Skeletal muscle cell (primary cell): ENCODE measurements around the gene ZNF595.
"Not testable (repeated sequence)": the region's sequence is repeated elsewhere in the genome, so short reads cannot be mapped to it uniquely, and the experiment has no call there.

Experiments
- DNase-seq: peaks from one replicate; pipeline ENCODE4 v3.0.0-alpha.2; 2010; ENCODE audit warnings: low read depth
- H3K4me3 ChIP-seq: 2 replicates; pipeline ENCODE4 v1.5.1; 2011; ENCODE audit warnings: low read depth, mild to moderate bottlenecking, control low read depth, low read length, moderate library complexity

ZNF595 gene

GRCh38 chr4:52804-53479 lies at the start of gene ZNF595:
TSS of gene ZNF595 (plus strand) at chr4:53321. CDS start at chr4:53489, 168 bp downstream.
- peak within 1 kb of the TSS; percentile 29 for H3K4me3 ChIP-seq
- DNase-seq, result not testable (repeated sequence)

- not testable (repeated sequence) for H3K4me3 ChIP-seq, DNase-seq
Observed at GRCh38 chr4:9937-10870, 42.9 kb upstream of the ZNF595 start.

DNA sequence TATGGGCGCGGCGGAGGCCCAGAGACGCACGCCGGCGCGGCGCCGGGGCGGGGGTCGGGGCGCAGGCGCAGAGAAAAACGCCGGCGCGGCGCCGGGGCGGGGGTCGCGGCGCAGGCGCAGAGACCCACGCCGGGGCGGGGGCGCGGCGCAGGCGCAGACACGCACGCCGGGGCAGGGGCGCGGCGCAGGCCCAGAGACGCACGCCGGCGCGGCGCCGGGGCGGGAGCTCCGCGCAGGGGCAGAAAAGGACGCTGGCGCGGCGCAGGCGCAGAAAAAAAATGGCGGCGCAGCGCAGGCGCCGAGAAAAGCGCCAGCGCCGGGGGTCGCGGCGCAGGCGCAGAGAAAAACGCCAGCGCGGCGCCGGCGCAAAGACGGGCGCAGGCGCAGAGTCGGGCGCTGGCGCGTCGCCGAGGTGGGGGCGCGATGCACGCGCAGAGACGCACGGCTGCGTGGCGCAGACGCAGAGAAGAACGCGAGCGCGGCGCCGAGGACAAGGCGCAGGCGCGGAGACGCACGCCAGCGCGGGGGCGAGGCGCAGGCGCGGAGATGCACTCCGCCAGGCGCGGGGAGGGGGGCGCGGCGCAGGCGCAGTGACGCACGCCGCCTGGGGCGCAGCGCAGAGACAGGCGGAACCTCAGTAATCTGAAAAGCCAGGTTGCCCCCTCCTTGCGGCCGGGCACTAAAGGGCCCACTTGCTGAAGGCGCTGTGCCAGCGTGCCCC lies 41.9 kb upstream of the ZNF595 start:
- not testable (repeated sequence) for DNase-seq, H3K4me3 ChIP-seq

GRCh38 chr4:11816-12417 lies 41.2 kb upstream of the ZNF595 start:
- not testable (repeated sequence) for DNase-seq, H3K4me3 ChIP-seq

GRCh38 chr4:18128-18527 lies 35.0 kb upstream of the ZNF595 start:
- DNase-seq, H3K4me3 ChIP-seq: not testable (repeated sequence)

DNA sequence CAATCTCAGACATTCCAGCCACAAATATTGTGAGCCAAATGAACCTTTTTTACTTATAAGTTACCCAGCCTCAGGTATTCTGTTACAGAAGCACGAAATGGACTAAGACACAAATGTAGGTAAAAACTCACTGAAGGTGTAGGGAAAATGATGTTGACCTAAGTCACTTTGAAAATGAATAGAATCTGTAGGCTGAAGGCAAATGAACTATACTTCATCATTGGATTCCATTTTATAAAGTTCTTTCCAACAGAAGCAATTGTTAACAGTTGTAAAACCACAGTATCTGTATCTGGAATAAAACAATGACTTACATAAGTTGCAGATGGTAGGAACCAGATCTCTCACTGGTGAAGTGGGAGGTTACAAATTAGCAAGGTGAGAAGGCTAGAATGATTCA lies 34.5 kb upstream of the ZNF595 start:
- not testable (repeated sequence) for H3K4me3 ChIP-seq, DNase-seq

GRCh38 chr4:22882-23281 lies 30.2 kb upstream of the ZNF595 start:
- not testable (repeated sequence) for H3K4me3 ChIP-seq, DNase-seq

- H3K4me3 ChIP-seq, DNase-seq: not testable (repeated sequence)
Observed at GRCh38 chr4:24359-24758, 28.8 kb upstream of the ZNF595 start.

GRCh38 chr4:27501-27900 lies 25.6 kb upstream of the ZNF595 start:
- H3K4me3 ChIP-seq, DNase-seq: not testable (repeated sequence)

DNA sequence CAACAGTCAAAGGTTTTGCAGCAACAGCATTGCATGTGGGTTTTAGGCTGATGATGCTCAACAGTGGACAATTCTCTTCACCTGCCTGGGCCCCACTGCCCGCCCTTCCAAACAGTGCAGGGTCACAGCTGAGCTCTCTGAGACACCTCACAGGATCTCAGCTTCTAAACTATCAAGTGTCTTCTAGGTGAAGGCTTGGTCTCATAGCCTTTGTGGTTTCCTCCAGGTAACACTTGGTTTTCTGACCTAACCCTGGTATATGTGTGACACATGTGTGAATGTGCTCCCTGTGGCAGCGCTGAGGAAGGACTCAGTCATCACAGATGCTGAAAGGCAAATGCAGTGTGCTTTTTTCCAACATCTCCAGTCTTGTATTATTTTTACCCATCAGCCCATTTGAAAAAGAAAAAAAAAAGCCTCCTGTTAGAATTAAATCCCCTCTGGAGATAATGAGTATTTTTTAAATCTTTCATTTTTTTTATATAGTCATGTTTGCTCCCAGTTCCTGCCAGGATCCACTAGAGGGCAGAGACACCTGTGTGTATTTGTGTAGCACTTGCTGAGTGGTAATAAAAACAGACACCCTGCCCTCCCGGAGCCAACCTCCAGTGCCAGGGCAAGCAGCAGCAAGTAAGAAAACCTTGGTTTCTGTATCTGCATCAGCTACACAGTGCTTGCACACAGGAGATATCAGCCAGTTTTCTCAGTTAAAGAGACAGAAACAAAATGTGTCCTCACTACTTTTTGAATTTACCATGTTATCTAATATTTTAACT lies 24.2 kb upstream of the ZNF595 start:
- not testable (repeated sequence) for DNase-seq, H3K4me3 ChIP-seq

DNA sequence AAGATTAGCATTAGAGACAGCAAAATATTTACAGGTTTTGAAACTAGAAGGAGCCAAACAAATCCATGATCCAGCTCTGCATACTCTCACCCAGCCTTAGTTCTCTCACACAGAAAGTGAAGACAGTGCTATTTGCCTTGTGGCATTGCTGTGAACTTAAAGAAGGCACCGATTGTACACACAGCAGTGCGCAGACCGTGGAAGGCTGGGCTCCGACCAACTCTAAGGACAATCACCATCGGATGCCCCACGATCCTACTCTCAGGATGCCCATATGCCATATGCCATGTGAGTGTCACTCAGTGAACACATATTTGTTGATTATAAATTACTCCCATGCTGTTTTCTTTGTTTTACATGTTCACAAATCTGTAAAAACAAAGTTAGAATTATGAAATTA lies 19.8 kb upstream of the ZNF595 start:
- not testable (repeated sequence) for DNase-seq, H3K4me3 ChIP-seq

GRCh38 chr4:36559-37415 lies 16.3 kb upstream of the ZNF595 start:
- not testable (repeated sequence) for H3K4me3 ChIP-seq, DNase-seq

DNA sequence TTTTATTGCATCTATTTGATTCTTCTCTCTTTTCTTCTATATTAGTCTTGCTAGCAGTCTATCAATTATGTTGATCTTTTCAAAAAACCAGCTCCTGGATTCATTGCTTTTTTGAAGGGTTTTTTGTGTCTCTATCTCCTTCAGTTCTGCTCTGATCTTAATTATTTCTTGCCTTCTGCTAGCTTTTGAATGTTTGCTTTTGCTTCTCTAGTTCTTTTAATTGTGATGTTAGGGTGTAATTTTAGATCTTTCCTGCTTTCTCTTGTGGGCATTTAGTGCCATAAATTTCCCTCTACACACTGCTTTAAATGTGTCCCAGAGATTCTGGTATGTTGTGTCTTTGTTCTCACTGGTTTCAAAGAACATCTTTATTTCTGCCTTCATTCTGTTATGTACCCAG lies 14.9 kb upstream of the ZNF595 start:
- not testable (repeated sequence) for DNase-seq

GRCh38 chr4:43375-43774 lies 9.7 kb upstream of the ZNF595 start:
- not testable (repeated sequence) for DNase-seq, H3K4me3 ChIP-seq

More for the DNA sequence above, 14.9 kb upstream of the ZNF595 start:
- not testable (repeated sequence) for H3K4me3 ChIP-seq

DNA sequence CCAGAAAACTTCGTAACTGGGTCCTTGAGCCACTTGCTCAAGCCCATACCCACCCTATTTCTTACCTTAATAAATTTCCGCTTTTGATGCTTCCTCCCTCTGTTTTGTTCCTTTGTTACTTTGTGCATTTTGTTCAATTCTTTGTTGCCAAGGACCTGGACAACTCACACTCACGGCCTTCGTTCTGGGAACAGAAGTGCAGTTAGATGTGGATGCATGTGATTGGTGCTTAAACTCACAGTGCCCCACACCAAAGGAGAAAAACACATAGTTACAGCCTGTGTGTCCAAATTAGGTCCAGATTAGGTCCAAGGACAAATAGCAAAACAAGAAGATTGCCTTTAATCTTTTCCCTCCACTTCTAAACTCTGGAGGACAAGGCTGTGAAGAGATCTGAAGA lies 1.9 kb upstream of the ZNF595 start:
- DNase-seq, result not testable (repeated sequence)

DNA sequence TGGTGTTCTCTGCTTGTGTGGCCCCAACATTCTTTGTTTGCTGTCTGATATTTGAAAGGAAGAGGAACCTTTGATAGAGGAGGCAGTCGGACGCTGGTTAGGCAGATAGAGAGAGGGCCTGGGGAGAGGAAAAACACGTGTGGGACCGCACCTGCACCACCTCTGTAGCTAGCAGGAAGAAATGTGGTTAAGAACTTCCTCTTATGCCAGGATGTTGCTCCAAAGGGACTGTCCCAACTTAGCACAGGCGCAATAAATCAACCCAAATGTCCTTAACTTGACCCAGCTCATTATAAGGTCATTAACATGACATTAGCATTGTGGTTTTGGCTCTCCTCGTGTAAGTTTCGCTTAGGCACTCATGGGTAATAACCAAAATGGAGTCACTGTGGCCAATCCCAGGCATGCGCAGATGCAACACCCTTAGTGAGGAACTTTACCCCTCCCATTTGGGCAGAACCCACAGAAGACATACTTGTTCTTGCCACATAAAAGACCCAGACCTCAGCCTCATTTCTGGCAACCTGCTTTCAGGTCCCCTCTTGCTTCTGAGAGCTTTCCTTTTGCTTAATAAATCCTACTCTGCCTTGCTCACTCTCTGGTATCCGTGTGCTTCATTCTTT lies 1.4 kb upstream of the ZNF595 start:
- H3K4me3 ChIP-seq, DNase-seq: not testable (repeated sequence)

More for the DNA sequence above, 1.9 kb upstream of the ZNF595 start:
- H3K4me3 ChIP-seq, result not testable (repeated sequence)

DNA sequence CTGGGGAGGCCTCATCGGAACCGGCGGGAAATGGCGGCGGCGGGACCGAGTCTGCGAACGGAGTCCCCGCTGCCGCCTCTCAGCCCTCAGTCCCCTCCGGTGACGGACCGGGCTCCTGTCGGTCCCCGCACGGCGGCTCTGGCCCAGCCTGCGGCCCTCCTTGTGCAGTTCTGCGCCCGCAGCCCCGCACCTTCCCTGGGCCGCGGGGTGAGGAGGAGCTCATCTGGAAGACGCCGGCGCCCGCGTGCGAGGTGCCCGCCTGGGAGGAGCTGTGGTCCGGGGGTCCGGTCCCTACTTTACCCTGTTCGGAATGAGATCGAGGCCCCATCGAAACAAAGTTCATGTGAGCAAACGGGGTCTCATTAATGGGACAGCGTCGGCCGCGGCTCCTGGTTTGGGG lies 400 bp downstream of the ZNF595 start:
- peak overlapping the region; percentile 29 for H3K4me3 ChIP-seq
- DNase-seq, result not testable (repeated sequence)
